NT2/D1 (cell line): ENCODE results near the gene OTOG.

Experiments
- DNase-seq: peaks from one replicate; pipeline ENCODE4 v3.0.0-alpha.2; 2011; ENCODE audit warnings: low read depth, low spot score
- H3K27me3 ChIP-seq: 2 replicates; pipeline ENCODE4 v1.6.0; 2011; ENCODE audit warnings: mild to moderate bottlenecking; ENCODE audit not compliant: insufficient read length, insufficient read depth
- H3K36me3 ChIP-seq: 2 replicates; pipeline ENCODE4 v1.6.1; 2011; ENCODE audit warnings: mild to moderate bottlenecking, low read length, mixed read lengths; ENCODE audit not compliant: insufficient read depth, insufficient read length
- H3K4me1 ChIP-seq: 2 replicates; pipeline ENCODE4 v1.5.1; 2011; ENCODE audit not compliant: insufficient read depth, insufficient read length
- H3K4me3 ChIP-seq: 2 replicates; pipeline ENCODE4 v1.5.1; 2011; ENCODE audit warnings: low read depth; ENCODE audit not compliant: insufficient read length
- H3K9ac ChIP-seq: 2 replicates; pipeline ENCODE4 v1.6.0; 2011; ENCODE audit warnings: low read depth; ENCODE audit not compliant: insufficient read length
- H3K9me3 ChIP-seq: 2 replicates; pipeline ENCODE4 v1.5.1; 2011; ENCODE audit warnings: mild to moderate bottlenecking, low read length; ENCODE audit not compliant: insufficient read depth
- SUZ12 ChIP-seq: IDR thresholded peaks from 2 replicates; pipeline ENCODE4 v1.6.1; 2011; ENCODE audit not compliant: insufficient read length, insufficient read depth; ENCODE audit errors: extremely low read depth
- YY1 ChIP-seq: IDR thresholded peaks from 2 replicates; pipeline ENCODE4 v1.6.1; 2011; ENCODE audit not compliant: insufficient read length, insufficient read depth
- ZNF274 ChIP-seq: IDR thresholded peaks from 2 replicates; pipeline ENCODE4 v1.6.1; 2011; ENCODE audit warnings: mild to moderate bottlenecking, low read depth, low read length

OTOG gene

GRCh38 chr11:17548444-17548843 is 1.4 kb downstream of the OTOG start:
- no peaks in the 10 kb centered on the region for H3K9me3 ChIP-seq
- no peaks in the 10 kb centered on the region for H3K36me3 ChIP-seq
- peaks cover 8% of the 10 kb centered on the region for H3K4me1 ChIP-seq
- DNase-seq = no peak
- H3K9ac ChIP-seq = no peak overlapping the region
- TF ChIP-seq SUZ12 (no peak), ZNF274 (no peak), YY1 (no peak)
- H3K4me3 ChIP-seq = no peak overlapping the region
- peaks cover 15% of the 10 kb centered on the region for H3K27me3 ChIP-seq

GRCh38 chr11:17550450-17551346 is 3.6 kb downstream of the OTOG start:
- H3K27me3 ChIP-seq = peaks cover 4% of the 10 kb centered on the region
- no peak overlapping the region for H3K4me3 ChIP-seq
- no peaks in the 10 kb centered on the region for H3K36me3 ChIP-seq
- TF ChIP-seq YY1 = no peak
- no peak for TF ChIP-seq SUZ12
- no peak for TF ChIP-seq ZNF274
- H3K9me3 ChIP-seq = no peaks in the 10 kb centered on the region
- no peak overlapping the region for H3K9ac ChIP-seq
- DNase-seq = no peak
- peaks cover 5% of the 10 kb centered on the region for H3K4me1 ChIP-seq

GRCh38 chr11:17551347-17552040 is 4.4 kb downstream of the OTOG start:
- Histone ChIP-seq H3K9ac (no peak overlapping the region), H3K9me3 (no peaks in the 10 kb centered on the region), H3K27me3 (peaks cover under 1% of the 10 kb centered on the region), H3K4me1 (peaks cover 5% of the 10 kb centered on the region), H3K36me3 (no peaks in the 10 kb centered on the region), H3K4me3 (no peak overlapping the region)
- TF ChIP-seq SUZ12 (no peak), ZNF274 (no peak), YY1 (no peak)
- DNase-seq = no peak

- Histone ChIP-seq H3K36me3 (no peaks in the 10 kb centered on the region), H3K9me3 (no peaks in the 10 kb centered on the region), H3K9ac (no peak overlapping the region), H3K4me1 (peaks cover 5% of the 10 kb centered on the region), H3K4me3 (no peak overlapping the region), H3K27me3 (no peaks in the 10 kb centered on the region)
- no peak for DNase-seq
- TF ChIP-seq ZNF274 (no peak), YY1 (no peak), SUZ12 (no peak)
These were observed 4.9 kb downstream of the OTOG start for GRCh38 chr11:17552041-17552355.

GRCh38 chr11:17552392-17553248 is 5.6 kb downstream of the OTOG start:
- H3K9me3 ChIP-seq = no peaks in the 10 kb centered on the region
- H3K27me3 ChIP-seq = no peaks in the 10 kb centered on the region
- H3K4me1 ChIP-seq = peaks cover 5% of the 10 kb centered on the region
- TF ChIP-seq YY1 (no peak), SUZ12 (no peak), ZNF274 (no peak)
- no peaks in the 10 kb centered on the region for H3K36me3 ChIP-seq
- no peak overlapping the region for H3K9ac ChIP-seq
- no peak overlapping the region for H3K4me3 ChIP-seq
- no peak for DNase-seq

- Histone ChIP-seq H3K27me3 (no peaks in the 10 kb centered on the region), H3K36me3 (no peaks in the 10 kb centered on the region)
- no peak for DNase-seq
These were observed 6.1 kb downstream of the OTOG start for GRCh38 chr11:17553249-17553546.

GRCh38 chr11:17554487-17554886 is 7.4 kb downstream of the OTOG start:
- no peak for DNase-seq
- H3K36me3 ChIP-seq = no peaks in the 10 kb centered on the region
- H3K4me1 ChIP-seq = no peaks in the 10 kb centered on the region
- H3K9ac ChIP-seq = no peak overlapping the region
- no peaks in the 10 kb centered on the region for H3K9me3 ChIP-seq
- no peak overlapping the region for H3K4me3 ChIP-seq
- no peaks in the 10 kb centered on the region for H3K27me3 ChIP-seq
- no peak for TF ChIP-seq SUZ12
- TF ChIP-seq YY1 = no peak
- TF ChIP-seq ZNF274 = no peak

More at GRCh38 chr11:17553249-17553546, 6.1 kb downstream of the OTOG start:
- Histone ChIP-seq H3K4me3 (no peak overlapping the region), H3K9me3 (no peaks in the 10 kb centered on the region), H3K9ac (no peak overlapping the region), H3K4me1 (no peaks in the 10 kb centered on the region)
- TF ChIP-seq SUZ12 (no peak), ZNF274 (no peak)
